IPS DF 19.7 (cell line): ENCODE results near the gene SMYD3.

ENCODE experiments used
- DNase-seq: peaks from one replicate; pipeline ENCODE4 v3.0.0-alpha.2; 2013; ENCODE audit warnings: low read depth, low spot score

Gene SMYD3

DNA sequence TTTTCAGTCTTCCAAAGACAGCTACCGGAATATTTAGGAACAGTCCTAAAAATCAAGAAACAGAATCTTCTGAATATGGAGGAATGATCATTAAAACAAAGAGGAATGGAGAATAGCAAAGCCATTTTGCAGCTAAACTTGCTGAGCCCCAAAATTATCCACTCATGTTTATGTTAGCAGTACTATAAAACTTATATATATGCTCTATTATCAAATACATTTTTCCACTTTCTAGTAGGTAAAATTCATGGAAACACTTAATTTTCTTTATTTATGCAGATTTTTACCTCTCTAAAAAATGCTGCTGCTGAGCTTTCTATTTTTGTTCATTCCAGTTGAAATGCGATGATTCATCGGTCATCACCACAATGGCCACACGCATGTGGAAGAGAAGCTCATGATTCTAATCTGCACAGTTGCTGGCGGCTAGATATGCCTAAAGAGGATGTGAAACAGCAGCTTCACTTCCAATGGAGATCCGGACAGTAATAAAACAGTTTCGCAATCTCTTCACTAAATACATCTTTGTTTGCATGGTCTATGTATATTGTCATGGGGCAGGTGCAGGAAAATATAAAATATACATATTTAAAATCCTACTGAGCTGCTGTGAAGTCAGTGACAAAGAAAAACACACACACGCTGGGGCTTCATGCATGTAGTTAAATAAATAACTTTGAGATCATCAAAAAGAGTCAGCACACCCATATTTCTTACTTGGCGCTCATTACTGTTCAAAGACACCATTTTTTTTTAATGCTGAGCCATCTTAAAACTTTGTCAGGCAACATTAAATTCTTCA, 292.2 kb downstream of the SMYD3 start:
- no peak for DNase-seq

DNA sequence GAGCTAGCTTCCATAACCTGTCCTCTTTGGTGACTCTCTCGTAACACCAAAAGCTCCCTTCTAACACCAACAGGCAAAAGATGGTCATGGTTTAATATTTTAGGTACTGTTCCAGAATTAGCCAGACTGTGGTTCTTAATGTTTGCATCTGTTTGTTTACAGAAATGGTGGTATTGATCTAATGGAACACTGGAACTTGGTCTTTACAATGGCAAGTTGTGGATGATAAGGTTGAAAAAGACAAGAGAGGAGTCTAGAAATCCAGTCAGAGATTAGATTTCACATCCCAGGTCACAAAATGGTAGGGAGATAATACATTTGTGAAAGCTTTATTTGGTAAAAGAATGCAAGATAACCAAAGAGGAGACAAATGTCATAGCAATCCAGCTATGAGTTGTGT, 293.1 kb downstream of the SMYD3 start:
- DNase-seq: no peak

DNA sequence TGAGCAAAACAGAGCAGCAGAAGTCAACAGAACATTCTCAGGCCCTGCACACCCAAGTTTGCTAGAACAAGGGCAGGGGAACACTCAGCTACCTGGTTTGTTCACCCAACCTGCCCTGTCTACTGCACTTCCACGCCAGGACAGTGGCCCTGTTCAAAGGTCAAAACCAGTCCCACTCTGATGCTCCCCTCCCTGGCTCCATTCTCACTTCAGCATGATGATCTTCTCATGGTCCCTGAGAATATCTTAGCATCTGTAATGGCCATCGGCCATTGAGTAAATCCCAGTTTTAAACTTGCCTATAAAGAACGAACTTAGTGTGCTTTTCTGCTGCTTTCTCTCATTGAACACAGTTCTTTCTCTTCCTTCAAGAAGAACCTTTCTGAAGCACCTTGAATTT, 293.6 kb downstream of the SMYD3 start:
- DNase-seq: no peak

DNA sequence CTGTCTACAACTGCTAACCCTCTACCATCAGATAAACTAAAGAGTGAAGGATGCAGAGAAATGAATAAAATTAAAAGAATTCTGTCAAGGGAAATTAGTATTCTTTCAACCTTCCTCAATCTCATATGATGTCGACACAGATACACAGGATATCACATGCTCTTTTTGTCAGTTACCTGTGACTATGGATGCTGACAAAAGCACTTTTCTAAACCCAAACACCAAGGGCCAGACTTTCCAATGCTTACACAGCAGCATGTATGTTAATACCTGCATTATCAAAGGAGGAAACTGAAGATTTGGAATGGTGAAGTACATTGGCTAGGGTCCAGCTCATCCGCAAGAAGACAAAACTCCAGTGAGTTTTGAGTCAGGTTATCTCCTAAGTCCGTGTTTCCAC, 294.0 kb downstream of the SMYD3 start:
- DNase-seq: no peak

DNA sequence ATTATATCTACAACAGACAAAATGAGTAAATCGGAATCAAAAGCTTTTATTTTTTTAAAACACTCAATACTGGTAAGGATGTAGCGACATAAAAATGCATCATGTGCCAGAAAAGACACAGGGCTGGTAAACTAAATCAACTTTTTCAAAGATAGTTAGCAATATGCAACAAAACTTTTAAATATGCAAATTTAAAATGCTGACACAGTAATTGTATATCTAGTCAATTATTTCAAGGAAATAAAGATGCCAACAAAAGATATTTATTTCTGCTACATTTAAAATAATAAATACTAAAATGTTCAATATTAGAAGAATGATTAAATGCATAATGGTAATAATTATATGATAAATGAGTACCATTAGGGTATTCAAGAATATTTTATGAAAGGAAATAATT, 295.1 kb downstream of the SMYD3 start:
- DNase-seq: no peak

DNA sequence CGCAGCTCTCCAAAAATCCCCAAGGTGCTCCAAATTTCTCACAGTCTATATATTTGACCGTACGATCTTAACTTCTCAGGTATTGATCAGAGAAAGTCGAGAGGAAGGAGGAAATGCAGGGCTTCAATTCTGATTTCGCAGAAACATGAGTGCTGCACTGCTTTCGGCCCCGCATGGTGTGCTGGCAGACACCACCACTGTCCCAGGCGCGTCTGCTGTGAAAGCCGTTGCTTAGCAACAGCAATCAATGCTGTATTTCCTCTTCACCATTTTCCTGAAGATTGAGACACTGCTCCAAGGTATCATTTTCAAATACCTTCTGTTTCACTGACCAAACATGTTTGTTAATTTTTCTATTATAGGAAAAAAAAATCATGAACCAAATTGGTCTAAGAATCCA, 296.3 kb downstream of the SMYD3 start:
- DNase-seq: no peak

DNA sequence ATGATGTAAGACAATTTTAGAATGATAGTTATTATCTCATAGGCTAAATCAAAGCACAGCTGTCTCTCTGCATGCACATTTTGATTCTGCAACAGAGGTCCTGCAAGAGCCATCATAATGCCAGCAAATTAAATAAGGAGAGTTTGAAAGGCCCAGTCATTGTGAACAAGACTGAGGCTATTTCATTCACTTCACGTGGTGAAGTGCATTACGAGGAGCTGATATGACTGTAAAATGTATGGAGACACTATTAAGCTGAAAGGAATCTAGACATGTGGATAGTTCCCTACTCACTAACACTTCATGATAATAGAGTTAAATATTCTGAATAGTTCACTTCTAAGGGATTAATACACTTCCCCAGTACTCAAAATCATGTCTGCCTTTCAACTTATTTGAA, 299.0 kb downstream of the SMYD3 start:
- DNase-seq: no peak

DNA sequence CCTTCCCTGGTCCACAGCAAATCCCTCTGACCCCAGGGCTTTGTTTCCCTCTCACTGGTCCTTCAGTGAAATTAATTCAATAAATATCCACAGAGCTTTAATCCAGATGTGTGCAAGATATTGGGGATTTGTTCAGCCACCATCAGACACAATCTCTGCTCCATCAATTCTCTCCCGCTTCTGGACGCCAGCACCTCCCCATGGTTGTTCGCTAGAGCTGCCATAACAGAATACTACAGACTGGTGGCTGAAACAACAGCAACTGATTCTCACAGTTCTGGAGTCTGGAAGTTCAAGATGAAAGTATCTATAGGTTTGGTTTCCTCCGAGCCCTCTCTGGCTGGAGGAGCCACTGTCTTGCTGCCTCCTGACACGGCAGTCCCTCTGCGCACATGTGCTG, 303.9 kb downstream of the SMYD3 start:
- DNase-seq: no peak

DNA sequence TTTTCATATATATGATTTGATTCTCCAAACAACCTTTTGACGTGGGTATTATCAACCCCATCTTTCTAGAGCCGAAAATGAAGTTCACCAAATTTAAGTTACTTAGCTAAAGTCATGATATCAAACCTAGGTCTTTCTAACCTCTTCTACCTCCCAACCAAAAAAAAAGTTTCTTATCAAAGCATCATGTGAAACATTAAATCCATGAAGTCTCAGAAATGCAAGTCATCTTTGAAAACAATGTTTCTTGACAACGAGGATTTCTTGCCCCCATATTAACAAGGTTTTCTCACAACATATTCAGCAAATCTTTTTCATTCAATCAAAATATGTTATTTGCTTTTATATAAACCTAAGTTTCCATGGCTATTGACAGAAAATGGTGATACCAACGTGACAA, 306.3 kb downstream of the SMYD3 start:
- DNase-seq: no peak

DNA sequence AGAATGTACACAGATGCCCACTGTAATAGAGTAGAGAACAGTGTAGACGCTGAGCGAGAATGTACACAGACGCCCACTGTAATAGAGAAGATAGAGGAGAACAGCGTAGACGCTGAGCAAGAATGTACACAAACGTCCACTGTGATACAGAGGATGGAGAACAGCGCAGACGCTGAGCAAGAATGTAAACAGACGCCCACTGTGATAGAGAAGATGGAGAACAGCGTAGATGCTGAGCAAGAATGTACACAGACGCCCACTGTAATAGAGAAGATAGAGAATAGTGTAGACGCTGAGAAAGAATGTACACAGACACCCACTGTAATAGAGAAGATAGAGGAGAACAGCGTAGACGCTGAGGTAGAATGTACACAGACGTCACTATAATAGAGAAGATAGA, 306.9 kb downstream of the SMYD3 start:
- DNase-seq: no peak

DNA sequence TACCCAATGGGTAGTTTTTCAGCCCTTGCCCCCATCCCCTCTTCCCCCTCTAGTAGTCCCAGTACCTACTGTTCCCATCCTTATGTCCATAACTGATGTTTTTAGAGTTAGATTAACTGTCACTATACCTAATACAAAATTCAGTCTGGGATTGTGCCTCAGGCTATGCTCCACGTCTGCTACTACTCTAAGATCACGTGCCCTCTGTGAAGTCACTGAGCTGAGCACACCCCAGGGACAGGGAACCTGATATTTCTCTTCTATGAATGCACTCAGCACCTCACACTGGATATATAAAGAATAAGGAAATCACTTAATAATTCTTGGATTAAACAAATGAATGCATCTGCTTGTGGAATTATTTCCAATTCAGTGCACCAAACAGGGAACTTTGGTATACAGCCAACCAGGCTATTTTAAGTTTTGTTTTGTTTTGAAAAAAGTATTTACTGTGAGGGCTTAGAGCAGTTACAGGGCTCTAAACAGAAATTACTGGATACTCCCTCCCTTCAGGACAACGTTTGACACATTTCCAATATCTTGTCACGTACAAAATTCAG, 307.9 kb downstream of the SMYD3 start:
- no peak for DNase-seq

DNA sequence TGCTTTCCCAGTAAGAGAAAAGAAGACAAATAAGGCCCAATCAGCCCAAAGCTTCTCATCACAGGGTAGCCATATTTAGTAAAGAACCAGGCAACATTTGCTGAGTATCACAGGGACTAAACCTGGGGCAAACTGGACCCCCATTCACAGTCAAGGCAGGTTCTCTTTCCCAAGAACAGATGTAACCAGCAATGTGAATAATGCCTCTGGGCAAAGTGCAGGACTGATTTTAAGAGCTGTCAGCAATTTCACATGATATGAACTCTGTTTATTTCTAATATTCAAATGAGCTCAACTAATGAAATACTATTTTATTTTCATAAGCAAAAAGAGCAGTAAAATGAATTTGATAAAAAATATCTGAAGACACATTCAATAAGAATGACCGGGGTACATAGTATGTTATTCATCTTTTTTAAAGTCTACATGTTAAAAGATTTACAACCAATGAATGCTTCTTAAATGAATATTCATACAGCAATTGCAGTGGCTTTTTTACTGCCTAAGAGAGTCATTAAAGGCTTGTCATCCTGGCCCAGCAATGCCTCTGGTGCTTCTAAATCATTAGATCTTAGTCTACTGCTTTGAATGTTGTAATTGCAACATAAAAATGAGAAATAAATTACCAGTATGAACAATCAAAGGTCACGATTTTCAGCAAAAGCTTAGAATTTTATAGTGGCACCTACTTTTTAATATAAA, 308.8 kb downstream of the SMYD3 start:
- DNase-seq: no peak

DNA sequence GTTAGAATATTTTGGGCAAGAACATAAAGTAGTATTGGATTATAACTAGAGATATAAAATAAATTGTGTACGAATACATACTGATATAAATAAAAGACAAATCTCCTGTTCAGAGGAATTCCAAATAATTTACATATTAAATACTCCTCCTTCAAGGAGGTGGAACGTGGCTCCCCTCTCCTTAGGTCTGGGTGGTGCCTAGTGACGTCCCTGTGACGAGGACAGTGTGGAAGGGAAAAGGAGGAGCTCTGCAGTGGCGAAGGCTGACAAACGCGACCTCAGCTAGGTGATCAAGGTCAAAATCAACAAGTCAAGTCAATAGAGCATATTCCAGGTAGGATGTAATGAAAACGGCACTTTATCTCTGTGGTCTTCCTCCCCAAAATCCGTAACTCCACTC, 310.0 kb downstream of the SMYD3 start:
- DNase-seq: no peak

DNA sequence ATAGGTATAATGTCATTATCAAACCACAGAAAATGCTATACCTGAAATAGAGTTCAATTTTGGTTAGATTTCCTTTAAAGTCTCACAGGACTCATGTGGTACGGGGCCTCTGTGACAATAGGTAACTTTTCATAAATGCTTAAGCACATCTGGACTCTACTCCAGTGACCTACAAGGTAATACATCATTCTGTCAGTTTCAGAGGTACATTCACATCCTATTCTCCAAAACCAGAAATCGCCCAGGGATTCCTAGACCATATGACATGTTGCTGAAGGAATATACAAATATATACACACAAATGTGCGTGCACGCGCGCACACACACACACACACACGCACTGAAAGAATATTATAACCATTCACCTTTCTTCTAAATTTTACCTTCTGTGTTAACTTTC, 311.8 kb downstream of the SMYD3 start:
- no peak for DNase-seq

DNA sequence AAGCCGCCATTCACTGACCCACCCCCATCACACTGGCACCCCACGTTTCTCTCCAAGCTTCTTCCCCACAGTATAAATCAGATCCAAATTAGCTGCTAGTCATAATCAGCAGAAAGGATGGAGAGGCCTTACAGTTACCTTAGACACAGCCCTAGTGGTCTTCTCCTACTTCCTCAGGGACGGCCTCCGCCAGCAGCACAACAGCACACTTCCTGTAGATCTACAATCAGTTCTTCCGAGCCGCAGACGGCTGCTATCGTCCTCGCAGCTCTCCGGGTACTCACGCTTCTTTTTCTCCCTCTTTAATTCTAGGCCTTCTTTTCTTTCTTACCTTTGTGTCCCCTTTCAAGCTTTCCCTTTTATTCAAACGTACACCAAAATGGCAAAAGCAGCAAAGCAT, 313.5 kb downstream of the SMYD3 start:
- DNase-seq: no peak

DNA sequence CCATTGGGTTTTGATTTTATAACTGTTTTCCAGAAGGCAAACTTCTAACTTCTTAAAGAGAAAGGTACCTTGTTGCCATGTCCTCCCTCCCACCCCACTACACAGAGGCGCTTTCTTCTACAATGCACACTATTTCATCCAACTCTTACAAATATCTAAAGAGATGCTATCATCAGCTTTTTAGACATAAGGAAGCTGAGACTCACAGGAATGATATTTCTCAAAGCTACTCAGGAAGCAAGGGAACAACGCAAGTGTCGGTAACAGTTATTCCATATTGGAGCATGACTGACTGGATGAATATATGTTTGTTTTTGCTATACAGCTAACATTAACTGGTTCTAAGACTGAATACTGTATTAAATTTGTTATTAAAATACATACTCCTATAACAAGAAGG, 318.0 kb downstream of the SMYD3 start:
- DNase-seq: no peak

DNA sequence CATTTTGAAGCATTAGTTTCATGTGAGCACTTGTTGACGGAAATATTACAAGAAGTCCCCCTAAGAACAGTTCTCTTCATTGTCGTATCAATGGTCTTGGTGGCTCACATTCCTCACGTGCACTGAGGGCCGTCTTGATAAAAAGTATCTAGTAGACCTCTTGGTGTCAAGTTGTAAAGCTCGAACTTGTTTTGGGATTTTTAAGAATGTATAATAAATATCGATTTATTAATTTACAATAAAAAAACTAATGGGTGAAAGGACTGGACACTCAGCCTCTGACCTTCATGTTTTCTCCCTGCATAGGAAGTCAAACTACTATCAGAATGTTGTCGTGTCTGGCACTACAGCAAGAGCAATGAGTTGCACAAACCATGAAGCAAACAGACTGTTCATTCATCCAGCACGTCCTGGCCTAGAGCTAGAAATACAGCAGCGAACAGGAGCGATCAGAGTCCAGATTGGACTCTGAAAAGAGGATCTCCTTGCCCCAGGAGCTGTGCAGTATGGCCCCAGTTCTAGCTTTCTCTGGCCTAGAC, 319.2 kb downstream of the SMYD3 start:
- no peak for DNase-seq

DNA sequence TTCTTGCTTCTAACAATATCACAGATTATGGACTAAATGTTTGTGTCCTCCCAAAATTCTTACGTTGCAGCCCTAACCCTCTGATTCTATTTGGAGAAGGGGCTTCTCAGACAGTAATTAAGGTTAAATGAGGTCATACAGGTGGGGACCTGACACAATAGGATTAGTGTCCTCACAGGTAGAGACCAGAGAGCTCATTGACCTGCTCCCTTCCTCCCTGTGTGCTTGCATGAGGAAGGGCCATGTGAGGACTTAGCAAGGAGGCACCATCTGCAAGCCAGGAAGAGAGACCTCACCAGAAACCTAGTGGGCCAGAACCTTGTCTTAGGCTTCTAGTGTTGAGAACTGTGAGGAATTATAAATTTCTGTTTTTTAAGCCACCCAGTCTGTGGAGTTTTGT, 322.6 kb downstream of the SMYD3 start:
- DNase-seq: no peak

DNA sequence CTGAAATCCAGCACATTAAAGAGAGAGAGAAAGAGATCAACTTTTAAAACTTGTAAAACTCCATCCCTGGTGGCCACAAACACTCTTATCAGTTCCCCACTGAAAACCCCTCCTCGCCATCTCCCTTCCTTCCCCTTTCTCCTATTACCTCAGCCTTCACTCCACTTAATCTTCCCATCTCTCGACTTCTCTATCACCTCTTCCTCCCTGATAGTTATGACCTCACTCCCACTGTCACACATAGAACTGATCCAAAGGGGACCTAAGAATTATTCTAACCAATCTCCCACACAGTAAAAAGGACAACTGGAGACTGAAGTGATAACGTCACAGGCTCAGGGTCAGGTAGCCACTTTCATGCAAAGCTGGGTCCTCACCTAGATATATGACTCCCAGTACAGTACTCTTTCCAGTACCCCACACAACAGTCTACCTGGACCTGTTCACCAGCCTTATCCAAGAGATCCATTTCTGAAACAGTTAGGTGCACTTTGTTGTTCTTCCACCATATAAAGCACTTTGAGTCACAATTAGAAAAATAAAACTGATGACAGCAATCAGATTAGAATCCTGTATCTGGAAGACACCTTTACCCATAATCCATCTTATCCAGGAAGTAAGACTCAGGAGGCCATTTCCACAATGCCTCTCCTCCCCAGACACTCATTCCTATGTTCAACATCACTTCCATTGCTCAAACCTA, 324.8 kb downstream of the SMYD3 start:
- no peak for DNase-seq

DNA sequence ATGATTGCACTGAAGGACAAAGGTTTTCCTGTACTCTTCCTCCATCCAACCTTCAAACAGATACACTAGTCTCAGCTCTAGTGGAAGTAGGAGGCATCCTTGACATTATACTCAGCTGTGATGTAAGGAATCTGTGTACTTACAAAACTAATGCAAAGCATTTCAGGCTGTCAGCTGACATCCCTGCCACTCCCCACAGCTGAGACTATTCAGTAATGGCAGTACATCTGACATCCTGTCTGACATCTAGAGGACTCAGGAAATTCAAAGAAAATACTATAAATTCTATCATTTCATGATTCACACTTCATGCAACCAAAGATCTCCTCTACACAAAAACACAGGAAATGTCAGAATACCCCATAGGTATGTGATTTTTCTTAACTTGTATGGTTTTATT, 325.8 kb downstream of the SMYD3 start:
- DNase-seq: no peak

DNA sequence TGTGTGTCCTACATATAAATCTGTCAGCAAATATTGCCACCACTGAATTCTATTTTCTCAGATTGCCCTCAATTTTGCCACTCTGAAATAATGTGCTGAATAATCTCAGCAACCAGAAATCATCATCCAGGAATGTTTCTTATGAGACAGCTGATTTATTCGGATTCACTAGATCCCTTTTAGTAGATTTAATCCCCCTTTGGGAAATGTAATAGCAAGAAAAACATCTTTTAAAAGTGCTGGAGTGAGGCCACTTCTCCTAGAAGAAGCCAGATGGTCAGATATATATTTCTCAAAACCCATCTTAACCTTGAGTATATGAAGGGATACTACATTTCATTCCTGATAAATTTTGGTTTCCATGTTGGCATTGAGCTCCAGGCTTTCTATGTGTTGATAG, 327.7 kb downstream of the SMYD3 start:
- DNase-seq: no peak

DNA sequence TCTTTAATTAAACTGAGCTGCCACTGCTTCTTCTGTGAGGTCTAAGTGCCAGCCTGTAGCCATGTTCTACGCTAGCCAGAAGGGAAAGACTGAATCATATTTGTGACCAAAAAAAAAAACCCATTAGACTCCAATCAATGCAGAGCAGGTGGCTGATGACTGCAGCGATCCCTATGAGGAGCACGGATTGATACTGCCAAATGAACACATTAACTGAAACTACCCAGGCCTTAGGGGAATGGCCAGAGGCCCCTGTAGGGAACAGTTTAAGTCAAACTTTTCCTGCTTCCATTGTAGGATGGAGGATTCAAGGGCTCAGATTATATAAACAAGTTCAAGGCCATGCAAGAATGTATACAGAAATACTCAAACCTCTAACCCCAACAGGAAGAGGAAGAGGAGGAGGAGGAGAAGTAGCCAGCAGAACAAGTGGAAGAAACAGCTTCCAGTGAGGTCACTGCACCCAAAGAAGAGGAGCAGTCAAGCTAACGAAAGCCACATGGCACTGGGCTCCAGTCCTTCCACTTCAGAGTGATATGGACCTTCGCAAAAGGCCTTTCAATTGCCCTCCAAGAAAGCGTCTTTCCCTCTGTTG, 328.3 kb downstream of the SMYD3 start:
- DNase-seq: no peak
